ENCODE results near the gene ESPN.

GRCh38 chr1:6425658-6426057 is 1.1 kb downstream of the ESPN start:
- TF ChIP-seq POLR2A (IDR thresholded peaks at IDR 0.05; ENCODE audit: low read depth, low read length), result no peak
- no peak for TF ChIP-seq POLR2AphosphoS5 (IDR thresholded peaks at IDR 0.05; ENCODE audit: low read depth, low read length)
- TF ChIP-seq TAF1 (IDR thresholded peaks at IDR 0.05; ENCODE audit: borderline replicate concordance, low read depth, low read length), result no peak

Data from GM12892 (cell line).